Measurements from ENCODE around the gene SORBS1. TPM values are rescaled to one million over a fixed set of nuclear protein-coding genes. Genes with fewer than 3 reads are reported as not detected.
A peak's percentile ranks its signal among the peaks of the same experiment; 100 is the strongest.

Gene SORBS1
- total and polyA plus RNA-seq, 2 of the 13 experiments (the other 11 are each of a cell fraction or from before 2014, with no cell fraction given): 16.8 to 39.8 TPM

GRCh38 chr10:95363303-95363912 lies 197.8 kb downstream of the SORBS1 start (continued):
- TF ChIP-seq HNF1A (IDR thresholded peaks at IDR 0.05; ENCODE audit: low read depth): no peak
- no peak for TF ChIP-seq HNF1A (CRISPR knock-in tag; IDR thresholded peaks at IDR 0.05; ENCODE audit: borderline replicate concordance)
- no peak for TF ChIP-seq HBP1 (CRISPR knock-in tag; IDR thresholded peaks at IDR 0.05; ENCODE audit: low read depth)
- TF ChIP-seq ZFP91 (CRISPR knock-in tag; IDR thresholded peaks at IDR 0.05; ENCODE audit: borderline replicate concordance): no peak
- TF ChIP-seq KLF13 (CRISPR knock-in tag; IDR thresholded peaks at IDR 0.05): no peak
- TF ChIP-seq RAD21 (CRISPR knock-in tag; IDR thresholded peaks at IDR 0.05): peak; percentile 83
- peak; percentile 59; the same call in 1 of the 2 replicates for TF ChIP-seq ARID3A (IDR thresholded peaks at IDR 0.05; ENCODE audit: low read depth, low read length)
- no peak for TF ChIP-seq RBM39 (IDR thresholded peaks at IDR 0.05; ENCODE audit: low read depth, low read length, poor library complexity, severe bottlenecking)
- TF ChIP-seq ZNF576 (CRISPR knock-in tag; IDR thresholded peaks at IDR 0.05): no peak
- no peak for TF ChIP-seq AKAP8 (CRISPR knock-in tag; IDR thresholded peaks at IDR 0.05)
